ENCODE measurements around the gene DYNC1I1. TPM values are rescaled to one million over a fixed set of nuclear protein-coding genes. Genes with fewer than 3 reads are reported as not detected.

Gene DYNC1I1
- total RNA-seq, 2 donors from 2014 or later: not detected

- Mint-ChIP-seq H3K4me1 (ENCODE audit: low read depth in 2 of 2) (no peaks in the 10 kb centered on the region), H3K27me3 (peaks cover 11 to 15% of the 10 kb centered on the region in 2 donors), H3K27ac (no peak overlapping the region), H3K36me3 (no peaks in the 10 kb centered on the region), H3K9me3 (no peaks in the 10 kb centered on the region), H3K4me3 (no peak overlapping the region)
- no peak for DNase-seq (ENCODE audit: low spot score)
- ATAC-seq: no peak
Measured at GRCh38 chr7:96017877-96018276, 245.5 kb downstream of the DYNC1I1 start.

GRCh38 chr7:96021568-96021967, 249.2 kb downstream of the DYNC1I1 start:
- H3K4me3 Mint-ChIP-seq: no peak overlapping the region
- H3K27ac Mint-ChIP-seq: no peak overlapping the region
- peaks cover 12 to 19% of the 10 kb centered on the region in 2 donors for H3K27me3 Mint-ChIP-seq
- DNase-seq (ENCODE audit: low spot score) (no peak), ATAC-seq (no peak)
- H3K9me3 Mint-ChIP-seq: no peaks in the 10 kb centered on the region
- no peaks in the 10 kb centered on the region for H3K36me3 Mint-ChIP-seq
- H3K4me1 Mint-ChIP-seq (ENCODE audit: low read depth in 2 of 2): no peaks in the 10 kb centered on the region

GRCh38 chr7:96023387-96023786, 251.0 kb downstream of the DYNC1I1 start:
- H3K27me3 Mint-ChIP-seq: peaks cover 11 to 27% of the 10 kb centered on the region in 2 donors
- H3K36me3 Mint-ChIP-seq: no peaks in the 10 kb centered on the region
- no peak for ATAC-seq
- no peak overlapping the region for H3K4me3 Mint-ChIP-seq
- H3K27ac Mint-ChIP-seq: no peak overlapping the region
- no peaks in the 10 kb centered on the region for H3K4me1 Mint-ChIP-seq (ENCODE audit: low read depth in 2 of 2)
- DNase-seq (ENCODE audit: low spot score): no peak
- H3K9me3 Mint-ChIP-seq: no peaks in the 10 kb centered on the region

GRCh38 chr7:96026010-96026409, 253.7 kb downstream of the DYNC1I1 start:
- ATAC-seq: no peak

GRCh38 chr7:96026611-96027010, 254.3 kb downstream of the DYNC1I1 start:
- Mint-ChIP-seq H3K4me1 (ENCODE audit: low read depth in 2 of 2) (peaks cover 0 to 12% of the 10 kb centered on the region in 2 donors), H3K9me3 (no peaks in the 10 kb centered on the region), H3K36me3 (no peaks in the 10 kb centered on the region), H3K27ac (no peak overlapping the region), H3K27me3 (peaks cover 9 to 12% of the 10 kb centered on the region in 2 donors), H3K4me3 (no peak overlapping the region)
- ATAC-seq: no peak
- DNase-seq (ENCODE audit: low spot score): no peak

More at GRCh38 chr7:96026010-96026409, 253.7 kb downstream of the DYNC1I1 start:
- Mint-ChIP-seq H3K36me3 (no peaks in the 10 kb centered on the region), H3K4me3 (no peak overlapping the region), H3K9me3 (no peaks in the 10 kb centered on the region), H3K27me3 (peaks cover 9 to 14% of the 10 kb centered on the region in 2 donors), H3K27ac (no peak overlapping the region), H3K4me1 (ENCODE audit: low read depth in 2 of 2) (peaks cover 0 to 12% of the 10 kb centered on the region in 2 donors)
- no peak for DNase-seq (ENCODE audit: low spot score)

GRCh38 chr7:96028729-96029128, 256.4 kb downstream of the DYNC1I1 start:
- H3K4me1 Mint-ChIP-seq (ENCODE audit: low read depth in 2 of 2): peaks cover 0 to 12% of the 10 kb centered on the region in 2 donors
- no peaks in the 10 kb centered on the region for H3K9me3 Mint-ChIP-seq
- DNase-seq (ENCODE audit: low spot score) (no peak), ATAC-seq (no peak)
- no peaks in the 10 kb centered on the region for H3K36me3 Mint-ChIP-seq
- no peak overlapping the region for H3K4me3 Mint-ChIP-seq
- peaks cover 8 to 12% of the 10 kb centered on the region in 2 donors for H3K27me3 Mint-ChIP-seq
- no peak overlapping the region for H3K27ac Mint-ChIP-seq

GRCh38 chr7:96033009-96033598, 260.8 kb downstream of the DYNC1I1 start:
- H3K27ac Mint-ChIP-seq: no peak overlapping the region
- ATAC-seq: no peak
- DNase-seq (ENCODE audit: low spot score): no peak
- H3K36me3 Mint-ChIP-seq: no peaks in the 10 kb centered on the region
- H3K4me1 Mint-ChIP-seq (ENCODE audit: low read depth in 2 of 2): peaks cover 0 to 12% of the 10 kb centered on the region in 2 donors
- no peaks in the 10 kb centered on the region for H3K9me3 Mint-ChIP-seq
- H3K27me3 Mint-ChIP-seq: peaks cover 0 to 2% of the 10 kb centered on the region in 2 donors
- H3K4me3 Mint-ChIP-seq: no peak overlapping the region

- Mint-ChIP-seq H3K4me1 (ENCODE audit: low read depth in 2 of 2) (peaks cover 0 to 6% of the 10 kb centered on the region in 2 donors), H3K36me3 (no peaks in the 10 kb centered on the region), H3K9me3 (no peaks in the 10 kb centered on the region)
Measured at GRCh38 chr7:96034940-96035727, 262.8 kb downstream of the DYNC1I1 start.

GRCh38 chr7:96040250-96040772, 268.0 kb downstream of the DYNC1I1 start:
- Mint-ChIP-seq H3K9me3 (no peaks in the 10 kb centered on the region), H3K4me1 (ENCODE audit: low read depth in 2 of 2) (no peaks in the 10 kb centered on the region), H3K27me3 (peaks cover 0 to 6% of the 10 kb centered on the region in 2 donors), H3K27ac (no peak overlapping the region), H3K36me3 (no peaks in the 10 kb centered on the region), H3K4me3 (no peak overlapping the region)
- ATAC-seq: no peak
- DNase-seq (ENCODE audit: low spot score): no peak

More at GRCh38 chr7:96034940-96035727, 262.8 kb downstream of the DYNC1I1 start:
- DNase-seq (ENCODE audit: low spot score) (no peak), ATAC-seq (no peak)
- H3K27ac Mint-ChIP-seq: no peak overlapping the region
- no peak overlapping the region for H3K4me3 Mint-ChIP-seq
- peaks cover under 1 to 2% of the 10 kb centered on the region in 2 donors for H3K27me3 Mint-ChIP-seq

GRCh38 chr7:96041171-96041570, 268.8 kb downstream of the DYNC1I1 start:
- Mint-ChIP-seq H3K27ac (no peak overlapping the region), H3K4me1 (ENCODE audit: low read depth in 2 of 2) (no peaks in the 10 kb centered on the region), H3K4me3 (no peak overlapping the region), H3K9me3 (no peaks in the 10 kb centered on the region), H3K27me3 (peaks cover 0 to 6% of the 10 kb centered on the region in 2 donors), H3K36me3 (no peaks in the 10 kb centered on the region)
- DNase-seq (ENCODE audit: low spot score) (no peak), ATAC-seq (no peak)

- H3K4me3 Mint-ChIP-seq: no peak overlapping the region
- H3K4me1 Mint-ChIP-seq (ENCODE audit: low read depth in 2 of 2): no peaks in the 10 kb centered on the region
- H3K27ac Mint-ChIP-seq: no peak overlapping the region
- DNase-seq (ENCODE audit: low spot score): no peak
- H3K27me3 Mint-ChIP-seq: peaks cover 0 to 5% of the 10 kb centered on the region in 2 donors
- no peaks in the 10 kb centered on the region for H3K9me3 Mint-ChIP-seq
- H3K36me3 Mint-ChIP-seq: no peaks in the 10 kb centered on the region
- ATAC-seq: no peak
Measured at GRCh38 chr7:96045181-96045580, 272.8 kb downstream of the DYNC1I1 start.

GRCh38 chr7:96045919-96046318, 273.6 kb downstream of the DYNC1I1 start:
- H3K27ac Mint-ChIP-seq: no peak overlapping the region
- H3K27me3 Mint-ChIP-seq: no peaks in the 10 kb centered on the region
- no peaks in the 10 kb centered on the region for H3K36me3 Mint-ChIP-seq
- ATAC-seq (no peak), DNase-seq (ENCODE audit: low spot score) (no peak)
- H3K4me3 Mint-ChIP-seq: no peak overlapping the region
- no peaks in the 10 kb centered on the region for H3K9me3 Mint-ChIP-seq
- no peaks in the 10 kb centered on the region for H3K4me1 Mint-ChIP-seq (ENCODE audit: low read depth in 2 of 2)

GRCh38 chr7:96052289-96052688, 279.9 kb downstream of the DYNC1I1 start:
- no peaks in the 10 kb centered on the region for H3K9me3 Mint-ChIP-seq
- ATAC-seq: no peak
- H3K4me1 Mint-ChIP-seq (ENCODE audit: low read depth in 2 of 2): no peaks in the 10 kb centered on the region
- no peak overlapping the region for H3K4me3 Mint-ChIP-seq
- H3K27ac Mint-ChIP-seq: no peak overlapping the region
- peaks cover 6 to 12% of the 10 kb centered on the region in 2 donors for H3K27me3 Mint-ChIP-seq
- H3K36me3 Mint-ChIP-seq: no peaks in the 10 kb centered on the region
- DNase-seq (ENCODE audit: low spot score): no peak

- H3K9me3 Mint-ChIP-seq: no peaks in the 10 kb centered on the region
Measured at GRCh38 chr7:96052860-96053470, 280.6 kb downstream of the DYNC1I1 start.

More at GRCh38 chr7:96052860-96053470, 280.6 kb downstream of the DYNC1I1 start:
- no peak overlapping the region for H3K27ac Mint-ChIP-seq
- no peak for DNase-seq (ENCODE audit: low spot score)
- H3K27me3 Mint-ChIP-seq: peaks cover 6 to 12% of the 10 kb centered on the region in 2 donors
- no peak overlapping the region for H3K4me3 Mint-ChIP-seq
- no peaks in the 10 kb centered on the region for H3K4me1 Mint-ChIP-seq (ENCODE audit: low read depth in 2 of 2)
- H3K36me3 Mint-ChIP-seq: no peaks in the 10 kb centered on the region
- ATAC-seq: no peak
